Fibroblast of lung (primary cell): ENCODE data around the gene GYPC.

Source experiments
- EZH2 ChIP-seq: IDR thresholded peaks from 2 replicates; pipeline ENCODE4 v1.5.1; 2012; ENCODE audit warnings: low read length, control low read depth, mild to moderate bottlenecking; ENCODE audit errors: missing control alignments
- TF ChIP-seq, protein P1 (sequence below), 2 donors: IDR thresholded peaks in 1 of 2; conservative IDR thresholded peaks in 1 of 2; 1 replicate in 1 of 2; 2 replicates in 1 of 2; pipeline ENCODE4 v1.5.1; 2011 to 2012; ENCODE audit warnings: low read length in 2 of 2, control low read depth in 1 of 2, inconsistent platforms in 1 of 2, low read depth in 1 of 2, mild to moderate bottlenecking in 1 of 2

DNA sequence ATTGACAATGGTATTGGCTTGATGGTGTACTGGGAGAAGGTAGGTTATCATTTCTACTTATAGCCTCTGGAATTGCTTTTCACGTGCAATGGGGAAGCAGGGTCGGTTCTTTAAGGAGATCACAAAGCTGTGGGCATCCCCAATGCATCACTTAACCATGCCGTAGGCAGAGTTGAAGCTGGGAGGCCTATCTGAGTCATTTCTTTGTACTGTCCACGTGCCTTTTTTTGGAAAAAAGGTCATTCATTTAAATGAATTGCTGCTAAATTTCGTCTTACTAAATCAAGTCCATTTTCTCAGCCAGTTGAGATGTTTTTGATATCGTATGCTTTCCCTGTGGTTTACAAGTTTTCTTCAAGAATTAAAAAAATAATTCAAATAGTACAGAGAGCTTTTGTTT lies 17.2 kb upstream of the GYPC start:
- TF ChIP-seq, protein P1, sequence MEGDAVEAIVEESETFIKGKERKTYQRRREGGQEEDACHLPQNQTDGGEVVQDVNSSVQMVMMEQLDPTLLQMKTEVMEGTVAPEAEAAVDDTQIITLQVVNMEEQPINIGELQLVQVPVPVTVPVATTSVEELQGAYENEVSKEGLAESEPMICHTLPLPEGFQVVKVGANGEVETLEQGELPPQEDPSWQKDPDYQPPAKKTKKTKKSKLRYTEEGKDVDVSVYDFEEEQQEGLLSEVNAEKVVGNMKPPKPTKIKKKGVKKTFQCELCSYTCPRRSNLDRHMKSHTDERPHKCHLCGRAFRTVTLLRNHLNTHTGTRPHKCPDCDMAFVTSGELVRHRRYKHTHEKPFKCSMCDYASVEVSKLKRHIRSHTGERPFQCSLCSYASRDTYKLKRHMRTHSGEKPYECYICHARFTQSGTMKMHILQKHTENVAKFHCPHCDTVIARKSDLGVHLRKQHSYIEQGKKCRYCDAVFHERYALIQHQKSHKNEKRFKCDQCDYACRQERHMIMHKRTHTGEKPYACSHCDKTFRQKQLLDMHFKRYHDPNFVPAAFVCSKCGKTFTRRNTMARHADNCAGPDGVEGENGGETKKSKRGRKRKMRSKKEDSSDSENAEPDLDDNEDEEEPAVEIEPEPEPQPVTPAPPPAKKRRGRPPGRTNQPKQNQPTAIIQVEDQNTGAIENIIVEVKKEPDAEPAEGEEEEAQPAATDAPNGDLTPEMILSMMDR (conservative IDR thresholded peaks at IDR 0.05 in 1 of 2, IDR thresholded peaks at IDR 0.05 in 1 of 2; ENCODE audit: low read depth in 1 of 2, low read length in 2 of 2) = no peak
- TF ChIP-seq EZH2 = no peak
